ENCODE results near the gene PMS2.
A peak's percentile ranks its signal among the peaks of the same experiment; 100 is the strongest.
"Not testable (repeated sequence)": the region's sequence is repeated elsewhere in the genome, so short reads cannot be mapped to it uniquely, and the experiment has no call there.

Gene PMS2

GRCh38 chr7:6027806-6028365, 19.0 kb upstream of the PMS2 start:
- H3K36me3 ChIP-seq (ENCODE audit: insufficient read depth, low read length): peaks cover 88% of the 10 kb centered on the region
- no peaks in the 10 kb centered on the region for H3K27me3 ChIP-seq (ENCODE audit: insufficient read depth, low read length)
- no peak overlapping the region for H2AFZ ChIP-seq (ENCODE audit: low read depth, low read length)
- H3K4me1 ChIP-seq (ENCODE audit: insufficient read depth, low read length): no peaks in the 10 kb centered on the region
- no peaks in the 10 kb centered on the region for H3K9me3 ChIP-seq (ENCODE audit: low read length)
- H3K4me3 ChIP-seq (ENCODE audit: low read length): no peak overlapping the region

DNA sequence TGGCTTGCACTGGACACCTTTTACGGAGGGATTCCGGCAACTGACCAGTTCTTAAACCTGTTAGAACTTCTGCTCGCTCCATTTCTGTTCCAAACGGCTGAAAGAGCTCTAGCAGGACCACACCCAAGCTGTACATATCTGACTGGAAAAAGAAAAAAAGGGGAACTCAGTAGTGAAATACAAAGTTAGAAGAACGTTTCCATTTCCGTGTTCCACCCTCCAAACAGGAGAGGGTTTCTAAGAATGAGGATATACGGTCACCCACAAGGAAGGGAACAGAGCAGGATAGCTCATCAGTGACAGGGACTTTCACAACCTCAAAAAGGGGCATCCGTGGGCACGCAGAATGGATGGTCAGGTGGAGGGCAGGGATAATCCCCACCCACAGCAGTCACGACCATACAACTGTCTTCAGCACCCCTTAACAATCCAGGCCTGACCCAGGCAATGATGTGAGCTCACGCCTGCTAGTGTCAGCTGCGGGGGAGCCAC, 18.0 kb upstream of the PMS2 start:
- no peak overlapping the region for H2AFZ ChIP-seq (ENCODE audit: low read depth, low read length)
- H3K27me3 ChIP-seq (ENCODE audit: insufficient read depth, low read length): no peaks in the 10 kb centered on the region
- H3K9me3 ChIP-seq (ENCODE audit: low read length): no peaks in the 10 kb centered on the region
- no peak overlapping the region for H3K4me3 ChIP-seq (ENCODE audit: low read length)
- H3K36me3 ChIP-seq (ENCODE audit: insufficient read depth, low read length): peaks cover 90% of the 10 kb centered on the region
- H3K4me1 ChIP-seq (ENCODE audit: insufficient read depth, low read length): no peaks in the 10 kb centered on the region

DNA sequence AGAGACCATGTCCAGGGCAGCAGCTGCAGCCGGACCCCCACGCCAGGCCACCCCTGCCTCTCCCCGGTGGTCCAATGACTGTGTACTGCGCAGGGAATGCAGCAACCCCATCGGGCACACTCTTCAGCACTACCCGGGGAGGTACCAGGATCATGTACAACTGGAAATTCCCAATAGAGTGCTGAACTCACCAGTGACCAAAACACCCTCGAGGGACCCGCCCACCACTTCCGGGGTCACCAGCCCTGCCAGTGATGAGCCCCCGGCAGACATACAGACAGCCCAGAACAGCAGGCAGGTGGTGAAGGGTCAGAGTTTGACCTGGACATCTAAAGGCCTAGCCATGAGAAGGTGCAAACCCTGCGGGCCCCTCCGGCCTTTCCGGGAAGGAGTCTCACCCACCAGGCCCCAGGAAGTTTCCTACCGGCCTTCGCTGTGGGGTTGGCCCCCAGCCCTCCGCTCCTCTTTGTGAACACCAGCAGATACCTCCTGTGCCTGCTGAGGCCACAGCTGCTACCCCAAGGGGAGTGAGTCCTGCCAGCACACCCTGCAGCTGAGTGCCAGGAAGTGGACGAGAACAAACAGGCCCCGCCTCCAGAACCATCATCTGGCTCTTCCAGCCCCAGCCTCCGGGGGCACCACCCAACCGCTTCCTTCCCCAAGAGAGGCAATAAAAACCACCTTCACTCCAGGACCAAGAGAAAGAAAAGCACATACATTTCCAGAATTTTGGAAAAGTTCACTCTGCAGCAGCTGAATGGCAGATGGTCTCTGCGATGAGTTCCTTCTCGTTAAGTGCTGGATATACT, 17.4 kb upstream of the PMS2 start:
- no peaks in the 10 kb centered on the region for H3K9me3 ChIP-seq (ENCODE audit: low read length)
- H3K36me3 ChIP-seq (ENCODE audit: insufficient read depth, low read length): peaks cover 91% of the 10 kb centered on the region
- no peak overlapping the region for H2AFZ ChIP-seq (ENCODE audit: low read depth, low read length)
- no peaks in the 10 kb centered on the region for H3K4me1 ChIP-seq (ENCODE audit: insufficient read depth, low read length)
- H3K4me3 ChIP-seq (ENCODE audit: low read length): no peak overlapping the region
- no peaks in the 10 kb centered on the region for H3K27me3 ChIP-seq (ENCODE audit: insufficient read depth, low read length)

DNA sequence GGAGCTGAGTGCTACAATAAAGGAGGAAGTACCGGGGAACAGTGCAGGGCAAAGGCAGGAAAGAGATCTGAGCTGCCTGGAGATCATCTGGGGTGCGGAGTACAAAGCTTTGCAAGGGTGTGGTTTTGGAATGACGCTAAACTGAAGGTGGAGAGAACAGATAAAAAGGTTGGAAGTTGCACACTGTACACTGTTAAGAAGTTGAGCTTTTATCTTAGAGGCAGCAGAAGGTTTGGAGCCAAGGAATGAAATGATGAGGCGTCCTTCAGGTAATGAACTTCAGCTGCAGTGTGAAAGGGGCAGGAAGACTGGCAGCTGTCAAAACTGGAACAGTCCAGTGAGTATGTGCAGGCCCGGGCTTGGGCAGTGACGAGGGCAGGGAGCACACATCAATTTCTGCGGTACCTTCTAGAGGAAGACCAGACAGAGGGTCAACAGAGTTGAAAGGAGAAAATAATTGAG, 15.2 kb upstream of the PMS2 start:
- Histone ChIP-seq H3K36me3 (ENCODE audit: insufficient read depth, low read length) (peaks cover 92% of the 10 kb centered on the region), H3K9me3 (ENCODE audit: low read length) (no peaks in the 10 kb centered on the region), H3K4me3 (ENCODE audit: low read length) (no peak overlapping the region), H2AFZ (ENCODE audit: low read depth, low read length) (no peak overlapping the region), H3K27me3 (ENCODE audit: insufficient read depth, low read length) (no peaks in the 10 kb centered on the region), H3K4me1 (ENCODE audit: insufficient read depth, low read length) (no peaks in the 10 kb centered on the region)

GRCh38 chr7:6022707-6023106, 13.9 kb upstream of the PMS2 start:
- peaks cover 87% of the 10 kb centered on the region for H3K36me3 ChIP-seq (ENCODE audit: insufficient read depth, low read length)
- no peaks in the 10 kb centered on the region for H3K27me3 ChIP-seq (ENCODE audit: insufficient read depth, low read length)
- H2AFZ ChIP-seq (ENCODE audit: low read depth, low read length): no peak overlapping the region
- no peaks in the 10 kb centered on the region for H3K4me1 ChIP-seq (ENCODE audit: insufficient read depth, low read length)
- no peaks in the 10 kb centered on the region for H3K9me3 ChIP-seq (ENCODE audit: low read length)
- no peak overlapping the region for H3K4me3 ChIP-seq (ENCODE audit: low read length)

- H3K4me3 ChIP-seq (ENCODE audit: low read length): no peak overlapping the region
- peaks cover 84% of the 10 kb centered on the region for H3K36me3 ChIP-seq (ENCODE audit: insufficient read depth, low read length)
- no peaks in the 10 kb centered on the region for H3K4me1 ChIP-seq (ENCODE audit: insufficient read depth, low read length)
- H3K27me3 ChIP-seq (ENCODE audit: insufficient read depth, low read length): no peaks in the 10 kb centered on the region
- H3K9me3 ChIP-seq (ENCODE audit: low read length): no peaks in the 10 kb centered on the region
- no peak overlapping the region for H2AFZ ChIP-seq (ENCODE audit: low read depth, low read length)
Observed at GRCh38 chr7:6020371-6021286, 11.8 kb upstream of the PMS2 start.

DNA sequence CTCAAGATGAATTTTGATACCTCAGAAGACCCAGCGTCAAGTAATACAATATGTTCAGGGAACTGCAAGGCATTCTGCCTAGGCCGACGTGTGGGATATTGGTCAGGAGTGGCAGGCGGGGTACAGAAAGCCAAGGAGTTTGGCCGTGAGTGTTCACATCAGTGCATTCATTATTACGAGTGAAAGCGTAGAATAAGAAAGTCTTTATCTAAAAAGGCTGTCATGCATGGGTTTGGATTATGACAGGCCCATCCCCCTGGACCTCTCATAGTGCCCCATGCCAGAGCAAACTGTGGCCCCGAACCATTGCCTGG, 7.8 kb upstream of the PMS2 start:
- no peak overlapping the region for H2AFZ ChIP-seq (ENCODE audit: low read depth, low read length)
- no peaks in the 10 kb centered on the region for H3K27me3 ChIP-seq (ENCODE audit: insufficient read depth, low read length)
- no peaks in the 10 kb centered on the region for H3K9me3 ChIP-seq (ENCODE audit: low read length)
- no peak overlapping the region for H3K4me3 ChIP-seq (ENCODE audit: low read length)
- peaks cover 54% of the 10 kb centered on the region for H3K36me3 ChIP-seq (ENCODE audit: insufficient read depth, low read length)
- no peaks in the 10 kb centered on the region for H3K4me1 ChIP-seq (ENCODE audit: insufficient read depth, low read length)

DNA sequence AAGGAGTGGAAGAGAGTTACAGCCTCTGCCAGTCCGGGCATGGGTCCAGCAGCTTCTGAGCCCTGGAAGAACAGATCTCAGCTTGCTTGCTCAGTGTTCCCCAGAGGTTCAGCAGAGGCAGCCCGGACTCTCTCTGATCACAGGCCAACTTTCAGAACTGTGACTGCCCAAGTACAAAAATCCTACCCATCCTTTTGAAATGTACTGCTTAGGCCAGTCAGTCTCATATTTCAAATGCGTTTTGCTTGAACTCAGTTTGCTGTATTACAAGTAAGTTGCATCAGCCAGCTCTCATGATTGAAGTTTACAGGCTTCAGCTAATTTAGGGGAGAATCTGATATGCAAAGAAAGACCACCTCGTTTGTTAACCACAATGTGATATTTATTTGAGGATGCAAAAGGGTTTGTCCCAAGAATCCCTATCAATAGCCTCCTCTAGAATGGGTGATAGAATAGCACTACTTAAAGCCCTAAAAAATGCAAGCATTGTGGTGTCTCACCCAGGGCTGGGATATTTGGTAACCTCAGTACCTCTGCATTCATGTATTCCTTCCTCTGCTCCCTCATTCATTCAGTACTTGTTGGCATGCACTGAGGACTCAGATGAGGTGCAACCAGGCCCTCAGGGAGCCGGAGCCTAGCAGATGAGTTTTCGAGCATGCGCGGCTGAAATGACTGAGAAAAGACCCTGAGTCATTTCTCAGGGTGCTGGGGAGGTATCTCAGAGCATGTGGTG, 7.2 kb upstream of the PMS2 start:
- Histone ChIP-seq H3K4me3 (ENCODE audit: low read length) (no peak overlapping the region), H2AFZ (ENCODE audit: low read depth, low read length) (no peak overlapping the region), H3K36me3 (ENCODE audit: insufficient read depth, low read length) (peaks cover 50% of the 10 kb centered on the region), H3K9me3 (ENCODE audit: low read length) (no peaks in the 10 kb centered on the region), H3K4me1 (ENCODE audit: insufficient read depth, low read length) (no peaks in the 10 kb centered on the region), H3K27me3 (ENCODE audit: insufficient read depth, low read length) (no peaks in the 10 kb centered on the region)

GRCh38 chr7:6012355-6013104, 3.7 kb upstream of the PMS2 start:
- Histone ChIP-seq H3K36me3 (ENCODE audit: insufficient read depth, low read length) (peaks cover 30% of the 10 kb centered on the region), H3K4me3 (ENCODE audit: low read length) (no peak overlapping the region), H3K27me3 (ENCODE audit: insufficient read depth, low read length) (no peaks in the 10 kb centered on the region), H3K9me3 (ENCODE audit: low read length) (no peaks in the 10 kb centered on the region), H2AFZ (ENCODE audit: low read depth, low read length) (no peak overlapping the region), H3K4me1 (ENCODE audit: insufficient read depth, low read length) (peaks cover 7% of the 10 kb centered on the region)

DNA sequence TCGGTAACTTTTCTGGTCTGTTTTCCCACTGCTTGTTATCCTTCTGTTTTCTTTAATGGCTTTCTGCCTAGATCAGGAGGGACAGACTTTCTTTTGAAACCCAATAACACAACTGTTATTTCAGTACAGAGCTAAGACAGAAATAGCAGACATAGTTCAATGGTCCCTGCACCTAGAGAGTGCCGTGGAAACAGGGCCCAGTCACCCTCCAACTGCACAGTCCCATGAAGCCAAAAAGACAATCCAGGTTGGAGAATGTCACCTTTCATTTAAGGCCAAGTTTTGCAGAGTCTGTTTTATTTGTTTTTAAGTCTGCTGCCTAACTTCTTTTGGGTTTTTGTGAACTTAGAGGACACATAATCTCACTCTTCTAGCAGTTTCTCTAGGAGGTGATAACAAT, 2.7 kb upstream of the PMS2 start:
- Histone ChIP-seq H2AFZ (ENCODE audit: low read depth, low read length) (no peak overlapping the region), H3K4me1 (ENCODE audit: insufficient read depth, low read length) (peaks cover 9% of the 10 kb centered on the region), H3K4me3 (ENCODE audit: low read length) (no peak overlapping the region), H3K36me3 (ENCODE audit: insufficient read depth, low read length) (peaks cover 21% of the 10 kb centered on the region), H3K9me3 (ENCODE audit: low read length) (no peaks in the 10 kb centered on the region), H3K27me3 (ENCODE audit: insufficient read depth, low read length) (no peaks in the 10 kb centered on the region)

DNA sequence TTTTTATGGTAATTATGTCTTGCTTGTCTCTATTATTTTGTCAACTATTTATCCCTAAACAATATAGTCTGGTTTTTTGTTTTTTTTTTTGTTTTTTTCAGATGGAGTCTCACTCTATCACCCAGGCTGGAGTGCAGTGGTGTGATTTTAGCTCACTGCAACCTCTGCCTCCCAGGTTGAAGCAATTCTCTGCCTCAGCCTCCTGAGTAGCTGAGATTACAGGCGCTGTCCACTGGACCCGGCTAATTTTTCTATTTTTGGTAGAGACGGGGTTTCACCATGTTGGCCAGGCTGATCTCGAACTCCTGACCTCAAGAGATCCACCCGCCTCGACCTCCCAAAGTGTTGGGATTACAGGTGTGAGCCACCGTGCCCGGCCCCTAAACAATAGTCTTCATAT, 1.5 kb upstream of the PMS2 start:
- H3K36me3 ChIP-seq (ENCODE audit: insufficient read depth, low read length): peaks cover 14% of the 10 kb centered on the region
- peak overlapping the region; percentile 87 for H3K4me3 ChIP-seq (ENCODE audit: low read length)
- not testable (repeated sequence) for H2AFZ ChIP-seq (ENCODE audit: low read depth, low read length); H3K4me1 ChIP-seq (ENCODE audit: insufficient read depth, low read length); H3K27me3 ChIP-seq (ENCODE audit: insufficient read depth, low read length); H3K9me3 ChIP-seq (ENCODE audit: low read length)

DNA sequence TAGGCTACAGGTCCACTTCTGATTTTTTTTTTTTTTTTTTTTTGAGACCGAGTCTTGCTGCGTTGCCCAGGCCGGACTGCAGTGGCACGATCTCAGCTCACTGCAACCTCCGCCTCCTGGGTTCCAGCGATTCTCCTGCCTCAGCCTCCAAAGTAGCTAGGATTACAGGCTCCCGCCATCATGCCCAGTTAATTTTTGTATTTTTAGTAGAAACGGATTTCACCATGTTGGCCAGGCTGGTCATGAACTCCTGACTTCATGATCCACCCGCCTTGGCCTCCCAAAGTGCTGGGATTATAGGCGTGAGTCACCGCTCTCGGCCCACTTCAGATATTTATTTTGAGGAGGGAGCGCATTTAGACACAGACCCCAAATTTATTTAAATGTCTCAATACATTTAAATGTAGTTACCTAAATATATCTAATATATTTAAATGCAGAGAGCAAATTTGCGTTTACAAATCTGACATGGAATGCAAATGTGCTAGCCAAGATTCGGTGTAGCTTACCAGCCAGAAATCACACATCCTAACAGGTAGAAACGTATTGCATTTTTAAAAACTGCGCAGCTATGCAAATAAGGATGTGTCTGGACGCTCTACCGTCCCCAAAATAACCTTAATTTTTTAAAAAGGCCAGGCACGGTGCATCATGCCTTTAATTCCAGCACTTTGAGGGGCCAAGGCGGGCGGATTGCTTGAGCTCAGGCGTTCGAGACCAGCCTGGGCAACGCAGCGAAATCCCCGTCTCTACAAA, 836 bp downstream of the PMS2 start:
- H3K9me3 ChIP-seq (ENCODE audit: low read length); H2AFZ ChIP-seq (ENCODE audit: low read depth, low read length); H3K4me1 ChIP-seq (ENCODE audit: insufficient read depth, low read length); H3K27me3 ChIP-seq (ENCODE audit: insufficient read depth, low read length): not testable (repeated sequence)
- peak overlapping the region; percentile 87 for H3K4me3 ChIP-seq (ENCODE audit: low read length)
- peaks cover 22% of the 10 kb centered on the region for H3K36me3 ChIP-seq (ENCODE audit: insufficient read depth, low read length)

Measured in neuron (in vitro differentiated cells).